Measurements from ENCODE around the gene BAD. TPM values are rescaled to one million over a fixed set of nuclear protein-coding genes. Genes with fewer than 3 reads are reported as not detected.

Gene BAD
- total RNA-seq, 1 donor from 2014 or later: 26.6 TPM

DNA sequence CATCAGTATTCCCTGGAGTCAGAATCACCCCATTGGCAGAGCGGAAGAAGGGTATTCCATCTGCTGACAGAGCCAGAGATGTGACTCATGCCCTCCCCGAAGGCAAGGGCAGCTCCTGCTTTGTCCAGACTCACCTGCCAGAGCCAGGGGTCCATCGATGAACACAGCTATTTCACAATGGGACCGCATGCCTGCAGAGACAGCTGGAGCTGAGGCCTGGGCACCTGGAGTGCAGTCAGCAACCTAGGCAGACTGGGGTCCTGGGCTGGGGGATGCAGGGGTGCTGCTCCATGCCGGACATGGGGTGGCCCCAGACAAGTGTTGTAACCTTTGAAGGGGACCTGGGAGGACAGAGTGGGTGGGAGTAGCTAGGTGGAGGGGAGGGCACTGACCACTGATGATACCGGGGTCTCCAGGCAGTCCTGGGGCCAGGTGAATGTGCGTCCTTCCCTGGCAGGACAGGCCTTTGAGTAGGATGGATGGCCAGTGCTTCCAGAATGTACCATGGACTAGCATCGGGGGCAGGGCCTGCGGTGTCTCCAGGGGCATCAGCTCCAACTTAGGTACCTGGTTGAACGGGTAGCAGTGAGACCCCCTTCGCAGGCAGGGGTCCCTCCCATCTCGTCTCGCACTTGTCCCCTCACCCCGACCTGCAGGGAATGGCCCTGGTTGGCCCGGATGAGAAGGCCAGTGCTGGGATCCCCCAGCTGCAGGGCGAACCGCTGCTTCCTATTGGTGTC, 60.1 kb downstream of the BAD start:
- Mint-ChIP-seq H3K27me3 (no peaks in the 10 kb centered on the region), H3K27ac (peak overlapping the region; percentile 79), H3K9me3 (no peaks in the 10 kb centered on the region), H3K36me3 (ENCODE audit: low read depth) (peaks cover 29% of the 10 kb centered on the region), H3K4me3 (peak overlapping the region; percentile 87), H3K4me1 (peaks cover 29% of the 10 kb centered on the region)
- intact Hi-C loops (cut with micrococcal nuclease): no loop called here
- ChIA-PET CTCF (interaction anchor here (1.6 to 5.0 kb wide), 2 partner anchors 12 to 18 kb away, joined by 3 to 34 read pairs; partner anchors contain the start of gene FERMT3), POLR2A (interaction anchor here (0.6 to 12.7 kb wide), 8 partner anchors 8 to 548 kb away, joined by 3 to 191 read pairs (median 4); partner anchors contain the start of genes FERMT3, FKBP2, STIP1 and VEGFB)
- TF ChIP-seq, protein P1, sequence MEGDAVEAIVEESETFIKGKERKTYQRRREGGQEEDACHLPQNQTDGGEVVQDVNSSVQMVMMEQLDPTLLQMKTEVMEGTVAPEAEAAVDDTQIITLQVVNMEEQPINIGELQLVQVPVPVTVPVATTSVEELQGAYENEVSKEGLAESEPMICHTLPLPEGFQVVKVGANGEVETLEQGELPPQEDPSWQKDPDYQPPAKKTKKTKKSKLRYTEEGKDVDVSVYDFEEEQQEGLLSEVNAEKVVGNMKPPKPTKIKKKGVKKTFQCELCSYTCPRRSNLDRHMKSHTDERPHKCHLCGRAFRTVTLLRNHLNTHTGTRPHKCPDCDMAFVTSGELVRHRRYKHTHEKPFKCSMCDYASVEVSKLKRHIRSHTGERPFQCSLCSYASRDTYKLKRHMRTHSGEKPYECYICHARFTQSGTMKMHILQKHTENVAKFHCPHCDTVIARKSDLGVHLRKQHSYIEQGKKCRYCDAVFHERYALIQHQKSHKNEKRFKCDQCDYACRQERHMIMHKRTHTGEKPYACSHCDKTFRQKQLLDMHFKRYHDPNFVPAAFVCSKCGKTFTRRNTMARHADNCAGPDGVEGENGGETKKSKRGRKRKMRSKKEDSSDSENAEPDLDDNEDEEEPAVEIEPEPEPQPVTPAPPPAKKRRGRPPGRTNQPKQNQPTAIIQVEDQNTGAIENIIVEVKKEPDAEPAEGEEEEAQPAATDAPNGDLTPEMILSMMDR (IDR thresholded peaks at IDR 0.05): no peak
- ATAC-seq (ENCODE audit: low read depth): no peak
- no peak for DNase-seq

DNA sequence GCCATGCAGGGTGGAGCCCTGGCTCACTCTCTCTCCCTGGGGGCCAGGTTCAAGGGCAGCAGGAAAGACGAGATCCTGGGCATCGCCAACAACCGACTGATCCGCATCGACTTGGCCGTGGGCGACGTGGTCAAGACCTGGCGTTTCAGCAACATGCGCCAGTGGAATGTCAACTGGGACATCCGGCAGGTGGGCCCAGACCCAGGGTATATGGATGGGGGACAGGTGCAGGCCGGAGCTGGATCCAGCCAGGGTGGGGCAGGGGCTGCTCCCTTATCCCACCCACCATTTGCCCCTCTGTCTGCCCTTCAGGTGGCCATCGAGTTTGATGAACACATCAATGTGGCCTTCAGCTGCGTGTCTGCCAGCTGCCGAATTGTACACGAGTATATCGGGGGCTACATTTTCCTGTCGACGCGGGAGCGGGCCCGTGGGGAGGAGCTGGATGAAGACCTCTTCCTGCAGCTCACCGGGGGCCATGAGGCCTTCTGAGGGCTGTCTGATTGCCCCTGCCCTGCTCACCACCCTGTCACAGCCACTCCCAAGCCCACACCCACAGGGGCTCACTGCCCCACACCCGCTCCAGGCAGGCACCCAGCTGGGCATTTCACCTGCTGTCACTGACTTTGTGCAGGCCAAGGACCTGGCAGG, 61.3 kb downstream of the BAD start:
- DNase-seq (no peak), ATAC-seq (ENCODE audit: low read depth) (no peak)
- Mint-ChIP-seq H3K4me3 (no peak overlapping the region), H3K4me1 (peaks cover 24% of the 10 kb centered on the region), H3K27me3 (no peaks in the 10 kb centered on the region), H3K36me3 (ENCODE audit: low read depth) (peaks cover 40% of the 10 kb centered on the region), H3K9me3 (no peaks in the 10 kb centered on the region), H3K27ac (no peak overlapping the region)
- TF ChIP-seq, protein P1 (IDR thresholded peaks at IDR 0.05): no peak
- ChIA-PET CTCF (interaction anchor here (5.0 kb wide), 1 partner anchor 17 kb away, joined by 34 read pairs; the partner anchor contains the start of gene FERMT3), POLR2A (interaction anchor here (0.7 to 12.7 kb wide), 7 partner anchors 14 to 1436 kb away, joined by 3 to 191 read pairs (median 4); partner anchors contain the start of genes FERMT3, FKBP2, STIP1 and TMEM179B)
- intact Hi-C loops (cut with micrococcal nuclease): no loop called here

DNA sequence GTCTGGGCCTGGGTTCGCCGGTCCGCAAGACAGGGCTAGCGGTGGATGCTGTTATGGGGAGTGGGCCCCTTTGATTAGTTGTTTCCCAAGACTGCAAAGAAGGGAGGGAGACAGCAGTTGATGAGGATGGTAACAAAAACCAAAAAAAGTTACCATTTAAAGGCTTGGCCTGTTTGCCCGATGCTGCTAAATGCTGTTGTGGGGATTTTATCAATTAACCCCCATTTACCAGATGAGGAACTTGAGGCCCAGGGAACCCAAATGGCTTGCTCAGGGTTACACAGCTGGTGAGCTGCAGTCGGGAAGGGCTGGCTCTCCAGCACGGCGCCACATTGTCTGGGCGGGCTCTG, 61.8 kb downstream of the BAD start:
- intact Hi-C loops (cut with micrococcal nuclease): no loop called here
- CTCF ChIA-PET: no interaction called here
- TF ChIP-seq, protein P1 (IDR thresholded peaks at IDR 0.05): no peak
- no peak overlapping the region for H3K27ac Mint-ChIP-seq
- POLR2A ChIA-PET: interaction anchor here (0.7 to 12.7 kb wide), 4 partner anchors 14 to 1435 kb away, joined by 3 to 191 read pairs (median 4); partner anchors contain the start of genes FERMT3, FKBP2 and TMEM179B
- no peak for DNase-seq
- H3K9me3 Mint-ChIP-seq: no peaks in the 10 kb centered on the region
- peaks cover 42% of the 10 kb centered on the region for H3K36me3 Mint-ChIP-seq (ENCODE audit: low read depth)
- no peak overlapping the region for H3K4me3 Mint-ChIP-seq
- peaks cover 21% of the 10 kb centered on the region for H3K4me1 Mint-ChIP-seq
- ATAC-seq (ENCODE audit: low read depth): no peak
- H3K27me3 Mint-ChIP-seq: no peaks in the 10 kb centered on the region

DNA sequence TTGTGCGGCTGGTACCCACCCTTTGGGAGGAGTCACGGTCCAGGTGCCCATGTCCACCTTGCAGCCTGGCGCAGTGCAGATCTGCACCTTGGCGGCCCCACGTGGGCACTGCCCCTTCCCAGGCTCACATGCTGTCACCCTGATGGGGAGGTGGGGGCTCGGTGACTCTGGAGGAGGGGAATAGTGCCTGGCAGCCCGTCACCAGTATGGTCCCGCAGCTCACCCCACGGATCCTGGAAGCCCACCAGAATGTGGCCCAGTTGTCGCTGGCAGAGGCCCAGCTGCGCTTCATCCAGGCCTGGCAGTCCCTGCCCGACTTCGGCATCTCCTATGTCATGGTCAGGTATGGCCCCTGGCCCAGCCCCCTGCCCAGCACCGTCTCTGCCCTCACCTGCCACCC, 63.7 kb downstream of the BAD start:
- Mint-ChIP-seq H3K4me1 (peaks cover 14% of the 10 kb centered on the region), H3K9me3 (no peaks in the 10 kb centered on the region), H3K36me3 (ENCODE audit: low read depth) (peaks cover 47% of the 10 kb centered on the region), H3K27me3 (no peaks in the 10 kb centered on the region), H3K4me3 (no peak overlapping the region), H3K27ac (no peak overlapping the region)
- intact Hi-C loops (cut with micrococcal nuclease): no loop called here
- ATAC-seq (ENCODE audit: low read depth) (no peak), DNase-seq (no peak)
- POLR2A ChIA-PET: no interaction called here
- CTCF ChIA-PET: interaction anchor here (1.4 kb wide), 1 partner anchor 16 kb away, joined by 5 read pairs; no protein-coding TSS in a partner anchor
- TF ChIP-seq, protein P1 (IDR thresholded peaks at IDR 0.05): no peak

DNA sequence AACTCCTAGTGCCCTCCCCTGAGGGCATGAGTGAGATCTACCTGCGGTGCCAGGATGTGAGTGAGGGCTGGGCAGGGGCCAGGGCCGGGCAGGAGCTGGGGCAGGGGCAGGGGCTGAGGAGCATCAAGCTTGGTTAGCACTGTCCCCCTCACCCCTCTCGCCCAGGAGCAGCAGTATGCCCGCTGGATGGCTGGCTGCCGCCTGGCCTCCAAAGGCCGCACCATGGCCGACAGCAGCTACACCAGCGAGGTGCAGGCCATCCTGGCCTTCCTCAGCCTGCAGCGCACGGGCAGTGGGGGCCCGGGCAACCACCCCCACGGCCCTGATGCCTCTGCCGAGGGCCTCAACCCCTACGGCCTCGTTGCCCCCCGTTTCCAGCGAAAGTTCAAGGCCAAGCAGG, 64.2 kb downstream of the BAD start:
- Mint-ChIP-seq H3K4me3 (no peak overlapping the region), H3K4me1 (peaks cover 17% of the 10 kb centered on the region), H3K27me3 (no peaks in the 10 kb centered on the region), H3K27ac (no peak overlapping the region), H3K36me3 (ENCODE audit: low read depth) (peaks cover 51% of the 10 kb centered on the region), H3K9me3 (no peaks in the 10 kb centered on the region)
- DNase-seq (no peak), ATAC-seq (ENCODE audit: low read depth) (no peak)
- CTCF ChIA-PET: no interaction called here
- POLR2A ChIA-PET: no interaction called here
- TF ChIP-seq, protein P1 (IDR thresholded peaks at IDR 0.05): no peak
- intact Hi-C loops (cut with micrococcal nuclease): no loop called here

All from activated B cell treated with CpG ODN at 0.5 μM for 24 hours (primary cell).